Measurements from ENCODE around the gene SEPTIN5. TPM values are rescaled to one million over a fixed set of nuclear protein-coding genes. Genes with fewer than 3 reads are reported as not detected.

SEPTIN5 gene
- total RNA-seq, 4 donors from 2014 or later = 102 to 193 (median 125) TPM

DNA sequence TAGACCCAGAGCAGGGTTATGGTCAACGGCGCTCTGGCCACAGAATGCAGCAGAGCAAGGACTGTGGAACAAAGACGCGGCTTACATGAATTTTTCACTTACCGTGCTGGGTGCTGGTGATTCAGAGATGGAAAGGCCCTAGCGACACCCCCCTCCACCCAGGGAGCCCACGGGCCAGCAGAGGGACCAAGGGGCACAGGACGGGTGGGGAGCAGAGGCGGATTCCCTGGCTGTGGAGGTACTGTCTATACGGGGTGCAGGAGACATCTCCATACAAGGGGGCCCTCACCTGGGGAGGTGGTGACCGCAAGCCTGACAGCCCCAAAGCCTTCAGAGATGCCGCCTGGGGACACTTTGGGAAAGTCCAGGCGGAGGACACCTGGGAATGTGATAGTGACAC is 1.1 kb upstream of the SEPTIN5 start:
- H3K4me3 ChIP-seq (ENCODE audit: low read depth, poor library complexity, severe bottlenecking) = no peak overlapping the region
- TF ChIP-seq POLR2A (IDR thresholded peaks at IDR 0.05) = no peak
- TF ChIP-seq, protein P1, sequence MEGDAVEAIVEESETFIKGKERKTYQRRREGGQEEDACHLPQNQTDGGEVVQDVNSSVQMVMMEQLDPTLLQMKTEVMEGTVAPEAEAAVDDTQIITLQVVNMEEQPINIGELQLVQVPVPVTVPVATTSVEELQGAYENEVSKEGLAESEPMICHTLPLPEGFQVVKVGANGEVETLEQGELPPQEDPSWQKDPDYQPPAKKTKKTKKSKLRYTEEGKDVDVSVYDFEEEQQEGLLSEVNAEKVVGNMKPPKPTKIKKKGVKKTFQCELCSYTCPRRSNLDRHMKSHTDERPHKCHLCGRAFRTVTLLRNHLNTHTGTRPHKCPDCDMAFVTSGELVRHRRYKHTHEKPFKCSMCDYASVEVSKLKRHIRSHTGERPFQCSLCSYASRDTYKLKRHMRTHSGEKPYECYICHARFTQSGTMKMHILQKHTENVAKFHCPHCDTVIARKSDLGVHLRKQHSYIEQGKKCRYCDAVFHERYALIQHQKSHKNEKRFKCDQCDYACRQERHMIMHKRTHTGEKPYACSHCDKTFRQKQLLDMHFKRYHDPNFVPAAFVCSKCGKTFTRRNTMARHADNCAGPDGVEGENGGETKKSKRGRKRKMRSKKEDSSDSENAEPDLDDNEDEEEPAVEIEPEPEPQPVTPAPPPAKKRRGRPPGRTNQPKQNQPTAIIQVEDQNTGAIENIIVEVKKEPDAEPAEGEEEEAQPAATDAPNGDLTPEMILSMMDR (IDR thresholded peaks at IDR 0.05) = no peak
- no peak for DNase-seq (ENCODE audit: low spot score in 2 of 2)
- 90 to 96% methylated on average over 13 of the region's 13 CpGs for WGBS, 2 donors
- intact Hi-C loops (cut with DNase I; ENCODE audit: low total_unique reads) = no loop called here

DNA sequence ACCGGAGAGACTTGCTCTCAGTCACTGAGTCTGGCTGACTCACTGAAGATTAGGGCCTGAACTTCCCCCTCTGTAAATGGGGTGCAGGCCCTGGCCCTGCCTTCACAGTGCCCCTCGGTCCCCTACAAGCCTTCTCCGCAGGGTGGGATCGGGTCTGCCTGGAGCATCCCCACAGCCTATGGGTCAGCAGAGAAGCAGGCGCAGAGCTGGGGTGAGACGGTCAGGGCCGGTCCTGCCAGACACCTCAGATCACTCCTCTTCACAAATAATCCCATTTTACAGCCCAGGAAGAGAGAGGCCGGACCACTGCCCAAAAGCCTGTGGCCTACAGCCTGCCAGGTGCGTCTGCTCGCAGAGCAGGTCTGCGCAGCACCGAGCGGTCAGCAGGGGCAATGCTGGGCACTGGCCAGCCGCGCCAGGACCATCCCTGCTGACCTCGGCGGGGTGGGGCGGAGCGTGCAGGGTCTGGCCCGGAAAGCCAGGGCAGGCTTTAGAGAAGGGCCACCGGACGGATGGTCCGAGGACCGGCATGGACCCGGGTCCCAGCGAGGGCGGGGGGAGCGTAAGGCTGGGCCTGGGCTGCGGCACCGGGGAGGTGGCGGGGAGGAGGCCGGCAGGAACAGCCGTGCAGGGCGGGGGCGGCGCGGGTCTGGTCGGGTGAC is 522 bp upstream of the SEPTIN5 start:
- WGBS, 2 donors = 30 to 91% methylated on average over 1 to 30 of the region's 38 CpGs
- peak overlapping the region; percentile 20 for H3K4me3 ChIP-seq (ENCODE audit: low read depth, poor library complexity, severe bottlenecking)
- intact Hi-C loops (cut with DNase I; ENCODE audit: low total_unique reads) = no loop called here
- peak in 1 of 2 donors; percentile 87 for DNase-seq (ENCODE audit: low spot score in 2 of 2)
- TF ChIP-seq POLR2A (IDR thresholded peaks at IDR 0.05) = no peak
- TF ChIP-seq, protein P1 (IDR thresholded peaks at IDR 0.05) = no peak

DNA sequence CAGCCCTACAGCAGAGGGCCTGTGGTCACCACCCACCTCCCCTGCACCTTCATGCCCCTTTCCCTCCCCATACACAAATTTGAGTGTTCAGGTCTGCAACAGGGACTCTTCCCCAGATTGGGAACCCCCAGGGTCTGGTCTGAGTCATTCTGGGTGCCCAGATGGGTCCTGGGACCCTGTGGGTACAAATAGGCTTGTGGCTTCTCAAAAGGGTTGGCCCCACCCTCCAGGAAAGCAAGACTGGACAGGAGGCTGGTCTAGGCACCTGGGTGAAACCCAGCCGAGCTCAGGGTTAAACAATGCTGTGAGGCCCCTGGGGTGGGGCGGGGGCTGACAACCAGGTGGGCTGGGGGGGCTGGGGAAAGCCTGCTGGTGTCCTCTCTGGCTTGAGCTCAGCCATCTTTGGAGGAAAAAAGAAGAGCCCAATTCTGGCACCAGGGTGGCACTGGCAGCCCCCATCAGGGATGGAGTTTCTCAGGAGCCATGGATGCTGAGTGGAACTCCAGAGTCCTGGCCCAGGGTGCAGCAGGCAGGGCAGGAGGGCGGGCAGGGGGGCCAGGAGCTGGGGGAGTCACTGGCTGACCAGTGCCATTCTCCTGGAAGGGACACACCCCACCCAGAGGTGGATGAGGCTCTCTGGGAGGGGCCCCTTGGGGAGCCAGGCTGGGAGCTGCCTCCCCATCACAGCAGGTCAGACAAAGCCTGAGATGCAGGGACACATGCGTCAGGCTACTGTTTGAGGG is 1.1 kb downstream of the SEPTIN5 start:
- H3K4me3 ChIP-seq (ENCODE audit: low read depth, poor library complexity, severe bottlenecking) = no peak overlapping the region
- 74 to 81% methylated on average over 4 of the region's 4 CpGs for whole genome bisulfite sequencing, 2 donors
- DNase-seq (ENCODE audit: low spot score in 2 of 2) = no peak
- intact Hi-C loops (cut with DNase I; ENCODE audit: low total_unique reads) = loop anchor here (5.0 kb wide), 1 partner anchor 38 kb away; no protein-coding TSS in a partner anchor
- TF ChIP-seq, protein P1 (IDR thresholded peaks at IDR 0.05) = no peak
- no peak for TF ChIP-seq POLR2A (IDR thresholded peaks at IDR 0.05)

DNA sequence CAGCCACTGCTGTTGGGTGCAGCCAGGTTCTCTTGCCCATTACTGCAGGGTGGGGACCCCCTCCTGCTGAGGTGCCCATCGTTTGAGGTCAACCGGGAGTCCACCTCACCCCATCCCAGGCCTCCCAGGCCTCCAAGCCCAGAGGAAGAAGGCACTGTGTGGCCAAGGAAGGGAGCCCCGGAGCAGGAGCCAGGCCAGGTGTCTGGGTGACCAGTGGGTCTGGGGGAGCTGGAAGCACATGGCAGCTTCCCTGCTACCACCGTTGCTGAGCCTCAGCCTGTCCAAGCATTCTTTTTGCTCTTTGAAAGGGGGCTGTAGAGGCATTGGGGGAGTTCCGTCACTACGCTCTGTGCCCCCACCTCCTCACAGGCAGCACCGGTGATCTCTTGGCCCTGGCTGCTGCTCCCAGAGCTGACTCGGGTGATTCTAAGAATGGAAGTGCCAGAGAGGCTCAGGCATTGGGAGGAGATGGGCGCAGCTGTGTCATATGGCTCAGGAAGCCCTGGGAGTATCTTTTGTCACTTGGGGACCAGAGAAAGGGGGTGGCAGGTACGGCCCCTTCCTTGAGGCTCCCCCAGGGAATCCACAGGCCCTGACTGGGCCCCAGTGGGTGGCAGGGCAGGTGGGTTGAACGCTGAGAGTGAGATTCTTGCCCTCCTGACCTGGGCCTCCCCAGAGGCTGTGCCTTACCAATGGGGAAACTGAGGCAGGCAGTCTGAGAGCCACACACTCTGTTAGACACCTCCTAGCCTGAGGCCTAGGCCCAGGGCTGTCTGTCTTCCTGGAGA is 1.9 kb downstream of the SEPTIN5 start:
- intact Hi-C loops (cut with DNase I; ENCODE audit: low total_unique reads) = loop anchor here (5.0 kb wide), 1 partner anchor 39 kb away; no protein-coding TSS in a partner anchor
- no peak for DNase-seq (ENCODE audit: low spot score in 2 of 2)
- 78 to 83% methylated on average over 11 of the region's 11 CpGs for WGBS, 2 donors
- H3K4me3 ChIP-seq (ENCODE audit: low read depth, poor library complexity, severe bottlenecking) = no peak overlapping the region
- TF ChIP-seq POLR2A (IDR thresholded peaks at IDR 0.05) = no peak

DNA sequence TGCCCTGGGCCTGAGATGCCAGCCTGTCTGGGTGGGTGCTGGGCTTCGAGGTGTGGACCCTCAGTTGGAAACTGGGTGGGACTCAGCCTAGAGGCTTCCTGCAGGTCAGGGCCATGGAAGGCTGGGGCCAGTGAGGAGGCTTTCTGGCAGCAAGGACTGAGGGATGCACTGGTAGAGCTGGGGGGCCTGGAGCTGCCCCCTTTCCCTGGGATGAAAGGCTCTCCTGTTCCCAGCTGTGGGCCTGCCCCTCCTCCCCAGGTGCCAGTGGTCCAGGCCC is 2.5 kb downstream of the SEPTIN5 start:
- H3K4me3 ChIP-seq (ENCODE audit: low read depth, poor library complexity, severe bottlenecking) = no peak overlapping the region
- no peak for TF ChIP-seq POLR2A (IDR thresholded peaks at IDR 0.05)
- TF ChIP-seq, protein P1 (IDR thresholded peaks at IDR 0.05) = no peak
- DNase-seq (ENCODE audit: low spot score in 2 of 2) = no peak
- WGBS, 2 donors = no CpG with 5 or more reads among the region's 1 CpG
- intact Hi-C loops (cut with DNase I; ENCODE audit: low total_unique reads) = loop anchor here (5.0 kb wide), 1 partner anchor 39 kb away; no protein-coding TSS in a partner anchor

DNA sequence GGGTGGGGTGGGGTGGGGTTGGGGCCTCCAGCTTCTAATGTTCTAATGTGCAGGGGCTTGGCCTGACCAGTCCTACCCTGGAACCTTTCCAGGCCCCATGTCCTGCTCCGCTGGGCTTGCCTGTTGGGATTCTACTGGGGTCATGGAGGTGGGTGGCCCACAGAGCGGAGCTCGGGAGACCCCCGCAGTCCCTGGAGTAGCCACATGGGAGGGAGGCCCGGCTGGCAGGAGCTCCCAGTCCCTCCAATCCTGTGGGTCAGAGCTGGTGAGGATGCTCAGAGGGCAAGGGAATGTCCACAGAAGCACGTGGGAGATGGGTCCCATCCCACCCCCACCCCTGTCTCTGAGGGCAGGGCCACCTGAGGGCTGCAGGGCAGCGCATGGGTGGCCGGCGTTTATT is 2.9 kb downstream of the SEPTIN5 start:
- intact Hi-C loops (cut with DNase I; ENCODE audit: low total_unique reads) = loop anchor here (5.0 kb wide), 1 partner anchor 40 kb away; no protein-coding TSS in a partner anchor
- DNase-seq (ENCODE audit: low spot score in 2 of 2) = no peak
- 85 to 94% methylated on average over 4 to 8 of the region's 9 CpGs for WGBS, 2 donors
- TF ChIP-seq, protein P1 (IDR thresholded peaks at IDR 0.05) = no peak
- no peak for TF ChIP-seq POLR2A (IDR thresholded peaks at IDR 0.05)
- H3K4me3 ChIP-seq (ENCODE audit: low read depth, poor library complexity, severe bottlenecking) = no peak overlapping the region
